ENCODE measurements around the gene HNRNPF.
"Not testable (repeated sequence)": the region's sequence is repeated elsewhere in the genome, so short reads cannot be mapped to it uniquely, and the experiment has no call there.

The HNRNPF gene

GRCh38 chr10:43396061-43396927 lies 12.7 kb downstream of the HNRNPF start:
- peak; percentile 82 to 87 for DNase-seq

GRCh38 chr10:43395571-43396060 lies 13.4 kb downstream of the HNRNPF start:
- no peak for DNase-seq

GRCh38 chr10:43394868-43395267 lies 14.1 kb downstream of the HNRNPF start:
- no peak for DNase-seq

GRCh38 chr10:43393606-43394360 lies 15.2 kb downstream of the HNRNPF start:
- DNase-seq = no peak

- DNase-seq = not testable (repeated sequence)
These were observed 15.8 kb downstream of the HNRNPF start for GRCh38 chr10:43393186-43393585.

GRCh38 chr10:43392748-43393147 lies 16.2 kb downstream of the HNRNPF start:
- DNase-seq = no peak

- no peak for DNase-seq
These were observed 17.5 kb downstream of the HNRNPF start for GRCh38 chr10:43391496-43391895.

GRCh38 chr10:43390759-43391158 lies 18.2 kb downstream of the HNRNPF start:
- peak in 1 of 2 donors; percentile 41 for DNase-seq

- no peak for DNase-seq
These were observed 18.7 kb downstream of the HNRNPF start for GRCh38 chr10:43390333-43390732.

GRCh38 chr10:43389867-43390266 lies 19.1 kb downstream of the HNRNPF start:
- no peak for DNase-seq

GRCh38 chr10:43387678-43388032 lies 21.3 kb downstream of the HNRNPF start:
- DNase-seq = no peak

GRCh38 chr10:43386981-43387677 lies 21.9 kb downstream of the HNRNPF start:
- DNase-seq = no peak

- no peak for DNase-seq
These were observed 22.4 kb downstream of the HNRNPF start for GRCh38 chr10:43386549-43386948.

- no peak for DNase-seq
These were observed 23.5 kb downstream of the HNRNPF start for GRCh38 chr10:43385412-43386004.

- no peak for DNase-seq
These were observed 24.4 kb downstream of the HNRNPF start for GRCh38 chr10:43384252-43385221.

- no peak for DNase-seq
These were observed 25.6 kb downstream of the HNRNPF start for GRCh38 chr10:43383204-43383971.

GRCh38 chr10:43380610-43381222 lies 28.3 kb downstream of the HNRNPF start:
- DNase-seq = no peak

GRCh38 chr10:43377424-43377883 lies 31.5 kb downstream of the HNRNPF start:
- no peak for DNase-seq

- DNase-seq = no peak
These were observed 32.1 kb downstream of the HNRNPF start for GRCh38 chr10:43376828-43377423.
